OCI-LY1 (cell line): Measurements from ENCODE around the gene HAUS7.

Experiments
- H2AFZ ChIP-seq: fragments of 200-600 bp; sonication (generic), shearing (Covaris generic); 2 replicates; pipeline ENCODE4 v1.6.0; 2014; ENCODE audit warnings: antibody characterized with exemption, mild to moderate bottlenecking, low read length
- H3F3A ChIP-seq: fragments of 200-600 bp; sonication (generic), shearing (Covaris generic); 2 replicates; pipeline ENCODE4 v1.6.0; 2014; ENCODE audit warnings: mild to moderate bottlenecking, antibody characterized with exemption, low read length, moderate library complexity; ENCODE audit not compliant: insufficient read depth
- H3K27ac ChIP-seq: fragments of 200-600 bp; sonication (generic); 2 replicates; pipeline ENCODE4 v1.5.1; 2014; ENCODE audit warnings: low read length, mixed run types, mild to moderate bottlenecking, low read depth; ENCODE audit not compliant: poor library complexity, severe bottlenecking
- H3K27me3 ChIP-seq: fragments of 200-600 bp; sonication (generic); 2 replicates; pipeline ENCODE4 v1.6.0; 2014; ENCODE audit warnings: antibody characterized with exemption, mild to moderate bottlenecking, low read length, moderate library complexity; ENCODE audit not compliant: insufficient read depth
- H3K36me3 ChIP-seq: fragments of 200-600 bp; sonication (generic); 2 replicates; pipeline ENCODE4 v1.6.1; 2014; ENCODE audit warnings: mild to moderate bottlenecking, antibody characterized with exemption, low read length, moderate library complexity, mixed read lengths; ENCODE audit not compliant: insufficient read depth
- H3K4me1 ChIP-seq: fragments of 200-600 bp; sonication (generic); 2 replicates; pipeline ENCODE4 v1.5.1; 2014; ENCODE audit warnings: mild to moderate bottlenecking, low read length, moderate library complexity; ENCODE audit not compliant: insufficient read depth, severe bottlenecking
- H3K4me2 ChIP-seq: fragments of 200-600 bp; sonication (generic), shearing (Covaris generic); 2 replicates; pipeline ENCODE4 v1.6.1; 2014; ENCODE audit warnings: low read length
- H3K4me3 ChIP-seq: fragments of 200-600 bp; sonication (generic); 2 replicates; pipeline ENCODE4 v1.5.1; 2014; ENCODE audit warnings: low read length, low read depth, mild to moderate bottlenecking, mixed read lengths; ENCODE audit not compliant: poor library complexity, severe bottlenecking
- H3K79me2 ChIP-seq: fragments of 200-600 bp; shearing (Covaris generic); 2 replicates; pipeline ENCODE4 v1.6.1; 2016; ENCODE audit warnings: mixed run types, low read length, mixed read lengths; ENCODE audit not compliant: insufficient read depth
- H3K9ac ChIP-seq: fragments of 200-600 bp; sonication (generic), shearing (Covaris generic); 2 replicates; pipeline ENCODE4 v1.6.1; 2014; ENCODE audit warnings: mild to moderate bottlenecking, low read length, mixed read lengths
- H3K9me2 ChIP-seq: fragments of 200-600 bp; sonication (generic), shearing (Covaris generic); 2 replicates; pipeline ENCODE4 v1.6.1; 2014; ENCODE audit warnings: low read depth, mild to moderate bottlenecking, low read length, mixed read lengths
- H3K9me3 ChIP-seq: fragments of 200-600 bp; shearing (Covaris generic); 2 replicates; pipeline ENCODE4 v1.6.1; 2014; ENCODE audit warnings: low read length, mixed read lengths
- H4K20me1 ChIP-seq: fragments of 200-600 bp; sonication (generic), shearing (Covaris generic); 2 replicates; pipeline ENCODE4 v1.6.0; 2016; ENCODE audit warnings: mild to moderate bottlenecking, low read length; ENCODE audit not compliant: insufficient read depth
- CTCF ChIP-seq: fragments of 200-600 bp; sonication (generic), shearing (Covaris generic); IDR thresholded peaks from 2 replicates; pipeline ENCODE4 v1.5.1; 2017; ENCODE audit warnings: mild to moderate bottlenecking, antibody characterized with exemption, low read length, moderate library complexity, mixed read lengths
- EZH2 ChIP-seq: fragments of 200-600 bp; sonication (generic), shearing (Covaris generic); IDR thresholded peaks from 2 replicates; pipeline ENCODE4 v1.8.0; 2017; ENCODE audit warnings: borderline replicate concordance, mixed run types, mild to moderate bottlenecking, antibody characterized with exemption, low read length, moderate library complexity, mixed read lengths

Gene HAUS7

GRCh38 chrX:153420851-153421599, 49.4 kb downstream of the HAUS7 start:
- Histone ChIP-seq H3K9ac (no peak overlapping the region), H3K4me2 (no peak overlapping the region), H3F3A (no peaks in the 10 kb centered on the region), H3K79me2 (no peaks in the 10 kb centered on the region), H3K36me3 (no peaks in the 10 kb centered on the region), H3K4me1 (no peaks in the 10 kb centered on the region), H3K4me3 (no peak overlapping the region), H3K27ac (no peak overlapping the region), H3K27me3 (no peaks in the 10 kb centered on the region), H4K20me1 (no peaks in the 10 kb centered on the region), H3K9me2 (no peaks in the 10 kb centered on the region), H3K9me3 (no peaks in the 10 kb centered on the region), H2AFZ (no peak overlapping the region)
- TF ChIP-seq EZH2 (no peak), CTCF (no peak)

GRCh38 chrX:153417637-153418036, 52.7 kb downstream of the HAUS7 start:
- Histone ChIP-seq H3K27ac (no peak overlapping the region), H3K9ac (no peak overlapping the region), H4K20me1 (no peaks in the 10 kb centered on the region), H3K36me3 (no peaks in the 10 kb centered on the region), H3K4me2 (no peak overlapping the region), H3K27me3 (no peaks in the 10 kb centered on the region), H3K9me3 (no peaks in the 10 kb centered on the region), H3K4me1 (no peaks in the 10 kb centered on the region), H3K4me3 (no peak overlapping the region), H3F3A (no peaks in the 10 kb centered on the region), H3K79me2 (no peaks in the 10 kb centered on the region), H3K9me2 (no peaks in the 10 kb centered on the region), H2AFZ (no peak overlapping the region)
- TF ChIP-seq EZH2 (no peak), CTCF (no peak)

GRCh38 chrX:153416781-153417450, 53.5 kb downstream of the HAUS7 start:
- Histone ChIP-seq H3K9ac (no peak overlapping the region), H2AFZ (no peak overlapping the region), H3K79me2 (no peaks in the 10 kb centered on the region), H3K9me2 (no peaks in the 10 kb centered on the region), H3K9me3 (no peaks in the 10 kb centered on the region), H3F3A (no peaks in the 10 kb centered on the region), H3K4me2 (no peak overlapping the region), H3K4me3 (no peak overlapping the region), H3K36me3 (no peaks in the 10 kb centered on the region), H3K4me1 (peaks cover under 1% of the 10 kb centered on the region), H3K27ac (no peak overlapping the region), H3K27me3 (no peaks in the 10 kb centered on the region), H4K20me1 (no peaks in the 10 kb centered on the region)
- no peak for TF ChIP-seq CTCF
- TF ChIP-seq EZH2: no peak
